ENCODE data around the gene PBX1. TPM values are rescaled to one million over a fixed set of nuclear protein-coding genes. Genes with fewer than 3 reads are reported as not detected.

The PBX1 gene
- total and polyA plus RNA-seq, 2 experiments from 2014 or later, result 40.0 to 104 TPM

- no peak for TF ChIP-seq ZNF462 (CRISPR knock-in tag; IDR thresholded peaks at IDR 0.05)
- no peak for TF ChIP-seq EZH2 (IDR thresholded peaks at IDR 0.05; ENCODE audit: low read depth, unreplicated experiment)
- TF ChIP-seq ZNF331 (CRISPR knock-in tag; IDR thresholded peaks at IDR 0.05; ENCODE audit: low read depth), result no peak
- no peak for TF ChIP-seq STAT1 (IDR thresholded peaks at IDR 0.05; ENCODE audit: unreplicated experiment)
- TF ChIP-seq POLR2AphosphoS5 (IDR thresholded peaks at IDR 0.05; ENCODE audit: low read depth), result no peak
Measured at GRCh38 chr1:164638492-164639202, 79.7 kb downstream of the PBX1 start (continued).

GRCh38 chr1:164640686-164641352 is 81.8 kb downstream of the PBX1 start:
- Histone ChIP-seq H3F3A (replicated peaks; ENCODE audit: low read depth) (no peaks in the 10 kb centered on the region), H2AFZ (no peak overlapping the region), H3K9me2 (ENCODE audit: insufficient read depth) (no peaks in the 10 kb centered on the region), H3K27me3 (ENCODE audit: insufficient read depth) (no peaks in the 10 kb centered on the region), H3K4me2 (no peak overlapping the region), H3K4me3 (no peak overlapping the region), H3K36me3 (ENCODE audit: insufficient read depth) (peaks cover 4% of the 10 kb centered on the region; the same call in 1 of the 2 replicates), H4K20me1 (replicated peaks; ENCODE audit: insufficient read depth) (peaks cover 38% of the 10 kb centered on the region), H3K4me1 (ENCODE audit: insufficient read depth) (peaks cover 64% of the 10 kb centered on the region), H3K27ac (ENCODE audit: low read depth) (no peak overlapping the region), H3K79me2 (replicated peaks; ENCODE audit: insufficient read depth) (peaks cover 100% of the 10 kb centered on the region)
- Mint-ChIP-seq H3K27ac (no peak overlapping the region; the same call in 1 of the 2 replicates), H3K9me3 (no peaks in the 10 kb centered on the region), H3K4me1 (peaks cover 69% of the 10 kb centered on the region), H3K36me3 (ENCODE audit: low read depth) (peaks cover 35% of the 10 kb centered on the region), H3K27me3 (ENCODE audit: insufficient read depth, low read depth, poor library complexity) (peaks cover 7% of the 10 kb centered on the region), H3K4me3 (no peak overlapping the region)
- ATAC-seq, result no peak
- no peak for TF ChIP-seq ETS1 (IDR thresholded peaks at IDR 0.05)
- DNase-seq (ENCODE audit: low spot score), result no peak

Measured in GM23338 (cell line).